OCI-LY7 (cell line): ENCODE results near the gene GAB4.

Source experiments
- CTCF ChIP-seq: fragments of 200-600 bp; sonication (generic); conservative IDR thresholded peaks from 2 replicates; pipeline ENCODE4 v1.5.1; 2014; ENCODE audit warnings: mild to moderate bottlenecking, antibody characterized with exemption, low read length, moderate library complexity, mixed read lengths
- EZH2phosphoT487 ChIP-seq: fragments of 200-600 bp; sonication (generic); IDR thresholded peaks from 2 replicates; pipeline ENCODE4 v1.6.1; 2018; ENCODE audit warnings: low read depth, borderline replicate concordance, mild to moderate bottlenecking, mixed run types, antibody characterized with exemption, low read length, moderate library complexity, mixed read lengths

GRCh38 chr22:16987822-16988221 is 20.2 kb downstream of the GAB4 start:
- TF ChIP-seq CTCF = no peak
- TF ChIP-seq EZH2phosphoT487 = no peak
